Measurements from ENCODE around the gene RNF224.

DNA sequence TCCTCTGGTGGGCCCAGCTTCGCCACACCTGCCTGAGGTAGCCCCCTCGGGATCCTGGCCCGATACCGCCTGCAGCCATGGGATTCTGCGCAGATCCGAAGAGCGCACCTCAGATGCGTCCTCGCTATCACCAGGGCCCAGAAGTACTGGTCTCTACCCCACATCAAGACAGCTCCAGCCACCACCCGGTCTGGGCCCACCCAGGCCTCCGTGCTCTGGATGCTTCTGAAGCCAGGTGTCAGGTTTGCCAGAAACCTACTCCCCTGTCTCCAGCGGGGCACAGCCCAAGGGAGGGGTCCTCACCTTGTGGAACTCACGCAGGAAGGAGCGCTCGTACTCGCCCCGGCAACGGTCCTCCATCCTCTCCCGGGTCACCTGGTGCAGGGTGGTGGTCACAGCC is 41.4 kb upstream of the RNF224 start:
- TF ChIP-seq POLR2AphosphoS5 (IDR thresholded peaks at IDR 0.05; ENCODE audit: low read depth, low read length) = no peak
- no peak for TF ChIP-seq FOXJ3 (CRISPR knock-in tag; IDR thresholded peaks at IDR 0.05)
- TF ChIP-seq, protein P1, sequence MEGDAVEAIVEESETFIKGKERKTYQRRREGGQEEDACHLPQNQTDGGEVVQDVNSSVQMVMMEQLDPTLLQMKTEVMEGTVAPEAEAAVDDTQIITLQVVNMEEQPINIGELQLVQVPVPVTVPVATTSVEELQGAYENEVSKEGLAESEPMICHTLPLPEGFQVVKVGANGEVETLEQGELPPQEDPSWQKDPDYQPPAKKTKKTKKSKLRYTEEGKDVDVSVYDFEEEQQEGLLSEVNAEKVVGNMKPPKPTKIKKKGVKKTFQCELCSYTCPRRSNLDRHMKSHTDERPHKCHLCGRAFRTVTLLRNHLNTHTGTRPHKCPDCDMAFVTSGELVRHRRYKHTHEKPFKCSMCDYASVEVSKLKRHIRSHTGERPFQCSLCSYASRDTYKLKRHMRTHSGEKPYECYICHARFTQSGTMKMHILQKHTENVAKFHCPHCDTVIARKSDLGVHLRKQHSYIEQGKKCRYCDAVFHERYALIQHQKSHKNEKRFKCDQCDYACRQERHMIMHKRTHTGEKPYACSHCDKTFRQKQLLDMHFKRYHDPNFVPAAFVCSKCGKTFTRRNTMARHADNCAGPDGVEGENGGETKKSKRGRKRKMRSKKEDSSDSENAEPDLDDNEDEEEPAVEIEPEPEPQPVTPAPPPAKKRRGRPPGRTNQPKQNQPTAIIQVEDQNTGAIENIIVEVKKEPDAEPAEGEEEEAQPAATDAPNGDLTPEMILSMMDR (IDR thresholded peaks at IDR 0.05) = no peak

All from SK-N-SH (cell line).